Amniotic epithelial cell (primary cell): ENCODE results near the gene CCN2.
"Not testable (repeated sequence)": the region's sequence is repeated elsewhere in the genome, so short reads cannot be mapped to it uniquely, and the experiment has no call there.

Source experiments
- DNase-seq: peaks from one replicate; pipeline ENCODE4 v3.0.0-alpha.2; 2010; ENCODE audit warnings: low read depth

Gene CCN2

GRCh38 chr6:131945971-131946370, 5.2 kb downstream of the CCN2 start:
- DNase-seq: no peak

DNA sequence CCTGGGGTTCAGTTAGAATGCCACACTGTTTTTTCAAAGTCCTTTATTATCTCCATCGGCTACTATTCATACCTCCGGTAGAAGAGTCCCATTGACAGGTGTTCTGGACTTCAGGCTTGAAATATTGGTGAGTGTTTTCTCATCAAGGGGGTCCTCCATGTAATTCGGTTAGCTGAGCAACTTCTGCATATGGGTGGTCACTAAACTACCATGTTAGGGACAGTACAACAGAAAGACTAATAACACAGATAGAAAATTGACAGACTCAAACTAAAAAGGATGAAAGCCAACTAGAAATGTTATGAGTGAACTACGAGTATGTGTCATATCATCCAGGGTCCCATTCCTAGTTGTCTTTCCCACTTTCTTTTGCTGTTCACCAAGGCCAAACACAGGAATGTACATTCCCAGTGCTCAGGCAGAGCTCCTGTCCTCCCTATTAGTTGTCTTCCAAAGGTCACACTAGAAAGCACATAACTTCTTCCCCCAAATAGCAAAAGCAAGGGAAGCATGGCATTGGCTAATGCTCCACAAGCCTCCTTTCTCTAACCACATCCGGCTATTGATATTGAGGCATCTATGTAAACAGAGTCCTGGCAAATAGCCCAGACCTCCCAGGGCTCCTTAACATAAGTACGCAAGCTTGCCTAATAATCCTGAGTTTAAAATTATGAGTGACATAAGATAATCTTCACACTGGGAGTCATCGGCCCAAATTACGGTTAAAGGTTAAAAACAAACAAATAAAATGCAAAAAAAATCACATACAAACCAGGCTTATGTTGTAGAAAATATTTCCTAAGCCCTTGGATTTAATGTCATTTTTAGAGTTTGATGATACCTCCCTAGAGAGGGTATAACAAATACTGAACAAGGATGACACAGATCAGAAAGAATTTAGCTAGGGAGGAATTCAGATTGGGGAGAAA, 13.2 kb downstream of the CCN2 start:
- peak; percentile 90 for DNase-seq

DNA sequence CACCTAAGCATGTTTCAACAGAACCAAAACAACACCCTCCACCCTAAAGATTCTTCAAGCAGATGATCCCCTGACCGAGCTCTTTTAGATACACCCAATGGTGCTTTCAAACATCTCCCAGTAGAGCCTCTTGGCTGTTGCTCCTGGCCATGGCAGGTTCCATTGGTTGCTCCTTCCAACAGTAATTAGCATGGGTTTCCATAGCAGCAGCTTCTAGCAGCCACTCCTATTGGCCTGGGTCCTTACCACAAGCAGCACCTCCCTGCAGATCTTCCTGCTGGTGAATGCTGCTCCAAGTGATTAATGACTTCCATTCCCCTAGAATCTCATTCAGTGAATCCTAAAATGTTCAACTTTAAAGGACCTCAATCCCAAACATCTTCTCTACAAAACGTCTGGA, 13.9 kb downstream of the CCN2 start:
- no peak for DNase-seq

DNA sequence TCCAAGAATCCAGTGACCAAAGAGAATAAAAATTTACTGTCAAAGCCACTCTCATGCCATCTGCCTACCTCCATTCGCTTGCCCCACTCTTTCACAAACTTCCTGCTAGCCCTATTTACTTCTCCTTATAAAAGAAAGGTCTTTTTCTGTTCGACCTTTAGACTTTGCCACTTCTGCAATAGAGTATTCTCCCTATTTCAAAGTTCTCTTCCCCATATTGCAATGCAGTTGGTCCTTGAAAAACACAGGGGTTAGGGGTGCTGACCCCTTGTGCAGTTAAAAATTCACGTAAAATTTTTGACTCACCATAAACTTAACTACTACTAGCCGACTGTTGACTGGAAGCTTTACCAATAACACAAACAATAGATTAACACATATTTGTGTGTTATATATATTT, 15.0 kb downstream of the CCN2 start:
- no peak for DNase-seq

DNA sequence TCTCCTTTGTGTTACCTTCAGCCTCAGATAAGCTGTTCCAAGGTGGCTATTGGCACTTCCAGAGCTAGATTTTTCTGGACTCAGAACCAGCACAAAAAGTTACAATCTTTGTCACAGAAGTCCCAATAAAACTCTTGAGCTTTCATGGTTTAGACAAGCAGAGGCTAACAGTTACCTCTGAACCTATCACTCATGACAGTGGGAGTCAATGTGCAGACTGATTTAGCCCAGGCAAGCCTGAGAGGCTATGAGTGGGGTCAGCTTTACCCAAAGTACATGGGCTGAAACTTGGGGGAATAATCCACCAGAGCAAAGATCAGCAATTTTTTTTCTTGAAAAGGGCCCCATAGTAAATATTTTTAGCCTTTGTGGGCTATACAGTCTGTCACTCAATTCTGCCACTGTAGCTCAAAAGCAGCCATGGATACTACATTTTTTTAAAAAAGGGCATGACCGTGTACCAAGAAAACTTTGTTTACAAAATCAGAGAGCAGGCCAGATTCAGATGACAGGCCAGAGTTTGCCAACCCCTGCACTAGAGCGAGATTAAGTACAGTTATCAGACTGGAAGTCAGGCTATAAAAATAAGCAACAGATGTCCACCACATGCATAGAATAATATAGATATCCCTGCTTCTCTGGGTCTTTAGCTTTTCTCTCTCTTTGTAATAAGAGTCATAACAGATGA, 20.0 kb downstream of the CCN2 start:
- DNase-seq: no peak

DNA sequence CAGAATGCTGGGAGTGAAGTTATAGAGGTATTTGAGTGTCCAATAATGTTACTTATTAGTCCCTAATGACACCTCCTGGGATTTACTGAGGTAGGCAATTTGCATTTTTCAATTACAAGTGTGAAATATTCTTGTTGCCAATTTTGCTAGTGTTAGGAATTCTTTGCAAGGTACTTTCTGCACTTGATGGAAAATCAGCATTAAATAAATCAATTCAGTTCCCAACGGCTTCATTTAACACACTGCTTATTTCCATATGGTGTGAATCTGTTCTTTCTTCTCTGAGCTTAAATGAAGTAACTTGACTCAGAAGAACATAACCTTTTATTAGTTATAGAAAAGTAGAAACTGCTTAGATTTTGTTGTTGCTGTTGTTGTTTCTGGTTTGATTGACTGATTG, 21.2 kb downstream of the CCN2 start:
- DNase-seq: no peak

GRCh38 chr6:131929264-131929663, 21.9 kb downstream of the CCN2 start:
- DNase-seq: no peak

DNA sequence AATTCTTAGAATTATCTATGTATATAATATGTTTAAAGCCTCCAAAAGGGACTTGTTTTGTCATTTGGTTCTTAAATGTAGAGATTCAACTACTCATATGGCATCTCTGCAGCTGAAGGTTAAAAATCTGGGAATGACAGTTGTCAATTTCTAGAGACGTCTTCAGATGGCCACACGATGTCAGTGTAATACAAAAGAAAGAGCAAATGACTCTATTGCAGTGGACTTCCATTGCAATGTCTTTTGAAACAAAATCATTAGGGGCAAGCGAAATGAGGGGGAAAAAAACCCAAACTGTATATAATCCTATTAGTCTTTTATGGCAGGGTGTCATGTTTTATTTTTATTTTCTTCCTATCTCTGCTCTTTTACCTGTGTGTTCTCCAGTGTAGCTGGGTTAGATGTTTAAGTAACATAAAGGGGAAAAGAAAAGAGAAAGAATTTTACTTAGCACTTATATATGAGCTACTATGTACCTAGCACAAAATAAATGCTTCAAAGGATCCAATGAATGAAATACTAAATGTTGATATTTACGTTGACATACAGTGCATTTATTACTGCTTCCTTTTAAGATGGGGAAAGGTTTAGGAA, 26.2 kb downstream of the CCN2 start:
- peak; percentile 53 for DNase-seq

DNA sequence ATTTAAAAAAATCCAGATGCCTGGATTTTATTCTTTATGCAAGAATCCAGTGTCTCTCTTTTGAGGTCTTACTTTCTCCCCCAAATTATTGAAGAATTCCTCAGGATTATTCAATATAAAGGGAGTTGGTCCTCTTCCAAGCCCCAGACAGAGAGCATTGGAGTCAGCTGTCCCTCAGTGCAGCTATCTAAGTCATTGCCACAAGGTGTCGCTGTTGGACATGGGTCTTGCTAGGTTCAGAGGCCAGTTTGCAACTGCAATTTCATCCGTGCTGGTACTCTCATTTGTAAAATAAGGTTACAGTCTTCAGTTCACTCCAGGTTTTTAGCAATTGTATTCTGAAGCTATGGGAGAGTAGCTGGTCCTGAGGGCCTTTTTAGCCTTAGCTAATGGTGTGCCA, 27.8 kb downstream of the CCN2 start:
- DNase-seq: peak; percentile 70

- DNase-seq: no peak
These were observed 30.5 kb downstream of the CCN2 start for GRCh38 chr6:131920656-131921055.

DNA sequence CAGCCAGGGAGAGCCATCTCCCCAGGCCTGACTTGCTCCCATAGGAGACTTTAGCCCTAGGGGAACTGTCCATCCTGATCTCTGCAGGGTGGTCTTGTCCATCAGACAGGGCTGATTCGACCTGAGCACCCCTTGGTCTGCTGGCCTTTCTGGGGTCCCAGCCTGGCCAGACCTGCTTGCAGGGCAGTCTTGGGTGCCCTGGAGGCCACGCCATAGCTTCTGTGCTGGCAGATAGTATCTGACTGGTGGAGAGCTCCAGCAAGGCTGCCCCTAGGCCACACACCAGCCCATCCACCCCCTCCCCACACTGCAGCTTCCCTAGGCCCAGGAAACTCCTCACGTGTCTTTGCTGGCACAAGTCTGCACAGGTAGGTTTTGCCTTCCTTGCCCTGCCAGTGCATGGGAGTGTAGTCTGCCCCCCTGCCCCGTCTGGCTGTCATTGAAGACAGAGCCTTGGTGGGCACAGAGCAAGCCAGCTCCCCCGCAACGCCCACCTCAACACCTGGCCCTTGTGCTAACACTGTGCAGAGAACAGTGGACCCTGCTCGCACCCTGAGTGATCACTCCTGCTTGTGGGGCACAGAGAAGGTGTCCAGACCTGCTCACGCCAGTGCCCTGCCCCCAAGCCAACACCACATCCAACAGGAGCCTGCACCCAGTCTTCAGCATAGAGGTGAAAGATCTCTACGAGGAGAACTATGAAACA, 32.4 kb downstream of the CCN2 start:
- no peak for DNase-seq

GRCh38 chr6:131917763-131918649, 33.2 kb downstream of the CCN2 start:
- DNase-seq: no peak

GRCh38 chr6:131917318-131917717, 33.9 kb downstream of the CCN2 start:
- peak; percentile 24 for DNase-seq

- DNase-seq: no peak
These were observed 34.3 kb downstream of the CCN2 start for GRCh38 chr6:131916847-131917246.

DNA sequence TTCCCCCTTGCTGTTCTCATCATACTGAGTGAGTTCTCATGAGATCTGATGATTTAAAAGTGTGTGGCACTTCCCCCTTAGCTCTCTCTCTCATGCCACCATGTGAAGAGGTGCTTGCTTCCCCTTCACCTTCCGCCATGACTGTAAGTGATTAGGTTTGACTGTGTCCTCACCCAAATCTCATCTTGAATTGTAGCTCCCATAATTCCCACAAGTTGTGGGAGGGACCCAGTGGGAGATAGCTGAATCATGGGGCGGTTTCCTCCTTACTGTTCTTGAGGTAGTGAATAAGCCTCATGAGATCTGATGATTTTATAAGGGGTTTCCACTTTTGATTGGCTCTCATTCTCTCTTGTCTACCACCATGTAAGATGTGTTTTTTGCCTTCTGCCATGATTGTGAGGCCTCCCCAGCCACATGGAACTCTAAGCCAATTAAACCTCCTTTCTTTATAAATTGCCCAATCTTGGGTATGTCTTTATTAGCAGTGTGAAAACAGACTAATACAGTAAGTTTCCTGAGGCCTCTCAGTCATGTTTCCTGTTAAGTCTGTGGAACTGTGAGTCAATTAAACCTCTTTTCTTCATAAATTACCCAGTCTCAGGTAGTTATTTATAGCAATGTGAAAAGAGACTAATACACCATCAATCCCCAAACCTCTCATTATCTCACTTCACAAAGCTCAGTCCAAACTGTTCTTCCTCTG, 34.9 kb downstream of the CCN2 start:
- not testable (repeated sequence) for DNase-seq

DNA sequence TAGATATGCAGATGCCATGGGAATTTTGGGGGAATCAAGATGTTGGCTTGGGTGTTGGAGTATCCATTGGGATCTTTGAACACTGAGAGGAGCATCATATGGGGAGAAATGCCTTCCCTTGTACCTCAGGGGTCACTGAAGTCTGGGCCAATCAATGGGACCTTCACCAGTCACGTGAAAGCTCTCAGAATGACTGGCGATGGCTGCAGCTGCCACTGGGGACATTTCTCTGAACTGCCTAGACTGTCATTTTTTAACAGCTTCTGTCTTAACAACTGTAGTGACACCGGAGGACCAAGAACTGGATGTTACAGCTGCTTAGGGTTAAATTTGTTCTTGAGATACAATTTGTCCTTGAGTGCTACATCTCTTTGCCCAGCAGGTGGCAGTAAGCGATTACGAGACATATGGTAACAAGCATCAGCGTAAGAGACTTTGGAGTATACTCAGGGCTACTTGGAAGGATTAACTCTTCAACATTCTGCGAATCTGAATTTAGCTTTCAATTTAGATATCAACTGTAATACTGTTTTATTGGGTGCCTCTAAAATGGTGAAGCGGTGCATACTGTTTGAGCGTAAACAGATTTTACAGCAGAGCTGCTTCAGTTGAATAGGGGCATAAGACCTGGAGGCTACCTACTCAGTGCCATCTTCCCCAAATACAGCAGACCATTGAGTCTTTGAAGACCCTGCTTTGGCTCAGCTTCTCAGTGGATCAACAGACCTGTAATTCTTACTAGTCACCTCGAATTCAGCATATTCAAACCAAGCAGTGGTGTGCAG, 36.0 kb downstream of the CCN2 start:
- peak; percentile 78 for DNase-seq

DNA sequence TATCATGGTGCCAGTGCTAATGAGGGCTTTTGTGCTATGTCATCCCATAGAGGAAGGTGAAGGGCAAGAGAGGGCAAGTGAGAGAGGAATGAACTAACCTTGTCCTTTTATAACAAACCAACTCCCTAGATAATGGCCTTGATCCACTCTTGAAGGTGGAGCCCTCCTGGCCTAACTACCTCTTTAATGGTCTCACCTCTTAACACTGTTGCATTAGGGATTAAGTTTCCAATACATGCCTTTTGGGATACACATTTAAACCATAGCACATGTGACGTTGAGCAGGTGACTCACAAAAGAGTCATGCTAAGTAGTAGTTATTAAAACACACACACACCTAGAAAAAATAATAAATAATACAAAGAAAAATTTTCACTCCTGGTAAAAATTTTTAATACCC, 36.9 kb downstream of the CCN2 start:
- no peak for DNase-seq

DNA sequence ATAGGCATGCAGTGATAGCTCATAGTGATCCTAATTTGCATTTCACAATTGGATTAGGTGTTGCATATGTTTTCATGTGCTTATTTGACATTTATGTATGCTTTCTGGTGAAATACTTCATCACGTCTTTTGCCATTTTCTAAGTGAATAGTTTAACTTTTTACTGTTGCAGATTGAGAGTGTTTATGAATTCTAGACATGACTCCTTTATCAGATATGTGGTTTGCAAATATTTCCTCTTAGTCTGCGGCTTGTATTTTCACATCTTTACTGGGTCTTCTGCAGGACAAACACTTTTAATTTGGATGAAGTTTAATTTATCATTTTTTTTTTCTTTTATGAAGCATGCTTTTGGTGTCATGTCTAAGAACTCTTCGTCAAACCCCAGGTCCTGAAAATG, 39.2 kb downstream of the CCN2 start:
- DNase-seq: peak; percentile 65

GRCh38 chr6:131910956-131911355, 40.2 kb downstream of the CCN2 start:
- DNase-seq: no peak

DNA sequence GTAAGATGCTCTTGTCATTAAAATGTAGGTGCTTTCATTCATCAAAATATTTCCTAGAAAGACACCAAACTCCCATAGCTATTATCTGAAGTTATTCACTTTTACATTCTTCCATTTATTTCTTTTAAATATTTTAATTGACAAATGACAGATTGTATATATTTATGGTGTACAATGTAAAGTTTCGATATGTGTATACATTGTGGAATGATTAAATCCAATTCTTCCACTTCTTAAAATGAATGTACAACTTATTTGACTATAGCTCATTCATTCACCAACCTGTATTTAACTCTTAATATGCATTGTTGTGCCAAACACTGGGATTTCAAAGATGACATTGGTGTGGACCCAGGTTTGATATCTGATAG, 41.0 kb downstream of the CCN2 start:
- no peak for DNase-seq
